GM06990 (cell line): ENCODE measurements around the gene PEX16.
A peak's percentile ranks its signal among the peaks of the same experiment; 100 is the strongest.

Source experiments
- DNase-seq: peaks from one replicate; pipeline ENCODE4 v3.0.0-alpha.2; 2011; ENCODE audit not compliant: insufficient read length; ENCODE audit errors: extremely low read depth
- H3K27me3 ChIP-seq: replicated peaks from 2 replicates; pipeline ENCODE4 v1.6.0; 2011; ENCODE audit warnings: low read length; ENCODE audit not compliant: control insufficient read depth, insufficient read depth
- H3K36me3 ChIP-seq: 2 replicates; pipeline ENCODE4 v1.5.1; 2011; ENCODE audit warnings: low read length; ENCODE audit not compliant: control insufficient read depth, insufficient read depth
- H3K4me3 ChIP-seq: replicated peaks from 2 replicates; pipeline ENCODE4 v1.5.1; 2011; ENCODE audit warnings: low read depth, mild to moderate bottlenecking, control low read depth, low read length
- CTCF ChIP-seq: IDR thresholded peaks from 2 replicates; pipeline ENCODE4 v1.5.1; 2011; ENCODE audit warnings: low read length, control low read depth, mild to moderate bottlenecking, inconsistent platforms; ENCODE audit not compliant: insufficient read depth, poor library complexity, severe bottlenecking

PEX16 gene

DNA sequence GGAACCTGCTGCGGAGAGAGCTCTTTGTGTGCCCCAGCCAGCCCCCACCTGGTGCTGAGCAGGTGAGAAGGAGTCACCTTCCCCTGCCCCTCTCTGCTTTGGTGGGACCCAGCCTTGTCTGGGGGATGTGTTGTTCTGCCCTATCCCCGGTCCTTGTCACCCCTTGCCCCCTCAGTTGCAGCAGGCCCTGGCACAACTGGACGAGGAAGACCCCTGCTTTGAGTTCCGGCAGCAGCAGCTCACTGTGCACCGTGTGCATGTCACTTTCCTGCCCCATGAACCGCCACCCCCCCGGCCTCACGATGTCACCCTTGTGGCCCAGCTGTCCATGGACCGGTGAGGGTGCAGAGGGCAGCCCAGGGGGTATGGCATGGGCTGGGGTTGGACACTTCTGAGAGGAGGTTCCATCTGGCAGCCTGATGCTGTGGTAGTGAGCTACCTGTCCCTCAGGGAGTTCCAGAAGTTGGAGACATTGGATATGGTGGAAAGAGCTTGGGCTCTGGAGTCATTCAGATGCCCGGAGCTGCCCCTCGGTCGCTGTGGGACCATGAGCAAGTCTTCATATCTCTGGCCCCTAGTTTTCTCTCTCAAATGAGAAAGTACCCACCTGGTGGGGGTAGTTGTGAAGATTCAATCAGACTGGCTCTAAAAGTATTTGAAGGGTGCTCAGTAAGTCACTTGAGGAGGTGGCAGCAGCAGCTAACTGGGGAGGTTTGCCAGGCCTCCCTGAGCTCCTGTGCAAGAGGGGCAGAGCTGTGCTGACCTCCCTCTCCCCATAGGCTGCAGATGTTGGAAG is 9.1 kb upstream of the PEX16 start:
- peaks cover under 1% of the 10 kb centered on the region for H3K36me3 ChIP-seq
- H3K4me3 ChIP-seq: no peak overlapping the region
- TF ChIP-seq CTCF: no peak
- no peak for DNase-seq
- peaks cover 2% of the 10 kb centered on the region; the same call in 1 of the 2 replicates for H3K27me3 ChIP-seq

DNA sequence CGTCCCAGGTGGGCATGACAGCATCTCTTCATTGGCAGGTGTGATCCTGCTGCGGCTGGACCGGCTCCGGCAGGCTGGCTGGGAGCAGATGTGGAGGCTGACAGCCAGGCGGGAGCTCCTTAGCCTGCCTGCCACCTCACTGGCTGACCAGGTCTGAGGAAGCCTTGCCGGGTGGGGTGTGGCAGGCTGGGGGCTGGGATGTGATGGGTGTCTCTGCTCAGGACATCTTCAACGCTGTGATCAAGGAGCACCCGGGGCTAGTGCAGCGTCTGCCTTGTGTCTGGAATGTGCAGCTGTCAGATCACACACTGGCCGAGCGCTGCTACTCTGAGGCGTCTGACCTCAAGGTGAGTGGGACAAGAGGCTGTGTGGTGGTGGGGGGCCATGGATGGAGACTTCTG is 8.3 kb upstream of the PEX16 start:
- H3K4me3 ChIP-seq: no peak overlapping the region
- peaks cover 2% of the 10 kb centered on the region; the same call in 1 of the 2 replicates for H3K27me3 ChIP-seq
- no peaks in the 10 kb centered on the region for H3K36me3 ChIP-seq
- peak; percentile 6 for DNase-seq
- TF ChIP-seq CTCF: no peak

GRCh38 chr11:45925550-45925949 is 7.9 kb upstream of the PEX16 start:
- TF ChIP-seq CTCF: no peak
- no peaks in the 10 kb centered on the region for H3K36me3 ChIP-seq
- DNase-seq: no peak
- H3K4me3 ChIP-seq: no peak overlapping the region
- H3K27me3 ChIP-seq: peaks cover 2% of the 10 kb centered on the region; the same call in 1 of the 2 replicates

DNA sequence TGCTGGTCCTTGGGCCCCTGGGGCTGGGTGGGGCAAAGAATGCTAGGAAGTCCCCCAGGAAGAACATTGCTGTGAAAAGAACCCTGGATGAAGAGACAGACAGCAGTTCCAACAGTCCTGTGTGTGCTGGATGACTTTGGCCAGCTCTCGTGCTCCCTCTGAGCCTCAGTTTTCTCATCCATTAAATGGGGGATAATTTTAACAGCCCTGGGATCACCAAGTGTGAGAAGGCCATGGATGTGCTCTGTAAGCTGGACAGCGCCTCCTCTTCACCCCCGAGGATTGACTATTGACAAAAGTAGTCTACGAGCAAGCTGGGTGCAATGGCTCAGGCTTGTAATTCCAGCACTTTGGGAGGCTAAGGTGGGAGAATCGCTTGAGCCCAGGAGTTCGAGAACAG is 7.2 kb upstream of the PEX16 start:
- DNase-seq: no peak
- Histone ChIP-seq H3K27me3 (peaks cover 2% of the 10 kb centered on the region; the same call in 1 of the 2 replicates), H3K4me3 (no peak overlapping the region), H3K36me3 (no peaks in the 10 kb centered on the region)
- no peak for TF ChIP-seq CTCF

- H3K27me3 ChIP-seq: peaks cover 2% of the 10 kb centered on the region; the same call in 1 of the 2 replicates
- no peak for DNase-seq
- H3K36me3 ChIP-seq: no peaks in the 10 kb centered on the region
- H3K4me3 ChIP-seq: no peak overlapping the region
- no peak for TF ChIP-seq CTCF
Measured at GRCh38 chr11:45924036-45924915, 6.6 kb upstream of the PEX16 start.
